Fibroblast of villous mesenchyme (primary cell): ENCODE results near the gene SIK3. TPM values are rescaled to one million over a fixed set of nuclear protein-coding genes. Genes with fewer than 3 reads are reported as not detected.
A peak's percentile ranks its signal among the peaks of the same experiment; 100 is the strongest.
"Not testable (repeated sequence)": the region's sequence is repeated elsewhere in the genome, so short reads cannot be mapped to it uniquely, and the experiment has no call there.

Experiments used
- DNase-seq: peaks from one replicate; pipeline ENCODE4 v3.0.0-alpha.2; 2010; ENCODE audit warnings: low read depth
- H3K4me3 ChIP-seq: 2 replicates; pipeline ENCODE4 v1.5.1; 2011; ENCODE audit warnings: low read depth, mild to moderate bottlenecking, low read length
- total RNA-seq: library from RNA; depleted of rRNA; stranded (reverse); fragments of >200 nt; gene quantifications from 2 replicates; pipeline ENCODE4 v1.2.3, GENCODE V29; 2012
- TF ChIP-seq, protein P1 (sequence below): IDR thresholded peaks from 2 replicates; pipeline ENCODE4 v1.5.1; 2012; ENCODE audit warnings: low read depth, mild to moderate bottlenecking, low read length; ENCODE audit not compliant: insufficient read depth

The SIK3 gene
- total RNA-seq, 1 donor: 14.2 TPM

DNA sequence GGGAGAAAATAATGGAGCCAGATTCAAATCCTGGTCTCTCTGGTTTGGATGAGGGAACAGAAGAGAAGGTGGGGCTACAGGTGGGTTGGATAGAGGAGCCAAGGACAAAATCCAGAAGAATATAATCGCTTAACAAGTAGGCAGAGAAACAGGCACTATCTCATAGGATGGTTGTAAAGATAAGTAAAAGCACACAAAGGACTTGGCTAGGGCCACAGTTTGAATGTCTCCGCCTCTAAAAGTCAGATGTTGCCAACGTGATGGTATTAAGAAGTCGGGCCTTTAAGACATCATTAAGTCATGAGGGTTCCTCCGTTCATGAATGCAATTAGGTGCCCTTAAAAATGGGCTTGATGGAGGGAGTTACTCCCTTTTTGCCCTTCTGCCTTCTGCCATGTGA is 42.8 kb downstream of the SIK3 start:
- TF ChIP-seq, protein P1, sequence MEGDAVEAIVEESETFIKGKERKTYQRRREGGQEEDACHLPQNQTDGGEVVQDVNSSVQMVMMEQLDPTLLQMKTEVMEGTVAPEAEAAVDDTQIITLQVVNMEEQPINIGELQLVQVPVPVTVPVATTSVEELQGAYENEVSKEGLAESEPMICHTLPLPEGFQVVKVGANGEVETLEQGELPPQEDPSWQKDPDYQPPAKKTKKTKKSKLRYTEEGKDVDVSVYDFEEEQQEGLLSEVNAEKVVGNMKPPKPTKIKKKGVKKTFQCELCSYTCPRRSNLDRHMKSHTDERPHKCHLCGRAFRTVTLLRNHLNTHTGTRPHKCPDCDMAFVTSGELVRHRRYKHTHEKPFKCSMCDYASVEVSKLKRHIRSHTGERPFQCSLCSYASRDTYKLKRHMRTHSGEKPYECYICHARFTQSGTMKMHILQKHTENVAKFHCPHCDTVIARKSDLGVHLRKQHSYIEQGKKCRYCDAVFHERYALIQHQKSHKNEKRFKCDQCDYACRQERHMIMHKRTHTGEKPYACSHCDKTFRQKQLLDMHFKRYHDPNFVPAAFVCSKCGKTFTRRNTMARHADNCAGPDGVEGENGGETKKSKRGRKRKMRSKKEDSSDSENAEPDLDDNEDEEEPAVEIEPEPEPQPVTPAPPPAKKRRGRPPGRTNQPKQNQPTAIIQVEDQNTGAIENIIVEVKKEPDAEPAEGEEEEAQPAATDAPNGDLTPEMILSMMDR: no peak
- DNase-seq: no peak
- H3K4me3 ChIP-seq: no peak overlapping the region

DNA sequence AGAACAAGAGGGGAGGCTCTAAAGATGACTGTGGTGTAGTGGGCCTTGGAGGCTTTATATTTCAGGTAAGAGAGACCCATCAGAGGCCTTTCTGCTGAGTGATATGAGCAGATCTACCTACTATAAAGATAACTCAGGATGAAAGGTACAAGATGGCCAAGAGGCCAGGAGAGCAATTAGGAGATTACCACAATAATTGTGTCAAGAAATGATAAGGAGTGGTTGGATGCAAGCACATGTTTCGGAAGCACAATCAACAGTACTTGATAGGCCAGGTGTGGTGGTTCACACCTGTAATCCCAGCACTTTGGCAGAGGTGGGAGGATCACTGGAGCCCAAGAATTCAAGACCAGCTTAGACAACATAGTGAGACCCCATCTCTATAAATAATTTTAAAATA is 43.8 kb downstream of the SIK3 start:
- no peak overlapping the region for H3K4me3 ChIP-seq
- TF ChIP-seq, protein P1: no peak
- no peak for DNase-seq

DNA sequence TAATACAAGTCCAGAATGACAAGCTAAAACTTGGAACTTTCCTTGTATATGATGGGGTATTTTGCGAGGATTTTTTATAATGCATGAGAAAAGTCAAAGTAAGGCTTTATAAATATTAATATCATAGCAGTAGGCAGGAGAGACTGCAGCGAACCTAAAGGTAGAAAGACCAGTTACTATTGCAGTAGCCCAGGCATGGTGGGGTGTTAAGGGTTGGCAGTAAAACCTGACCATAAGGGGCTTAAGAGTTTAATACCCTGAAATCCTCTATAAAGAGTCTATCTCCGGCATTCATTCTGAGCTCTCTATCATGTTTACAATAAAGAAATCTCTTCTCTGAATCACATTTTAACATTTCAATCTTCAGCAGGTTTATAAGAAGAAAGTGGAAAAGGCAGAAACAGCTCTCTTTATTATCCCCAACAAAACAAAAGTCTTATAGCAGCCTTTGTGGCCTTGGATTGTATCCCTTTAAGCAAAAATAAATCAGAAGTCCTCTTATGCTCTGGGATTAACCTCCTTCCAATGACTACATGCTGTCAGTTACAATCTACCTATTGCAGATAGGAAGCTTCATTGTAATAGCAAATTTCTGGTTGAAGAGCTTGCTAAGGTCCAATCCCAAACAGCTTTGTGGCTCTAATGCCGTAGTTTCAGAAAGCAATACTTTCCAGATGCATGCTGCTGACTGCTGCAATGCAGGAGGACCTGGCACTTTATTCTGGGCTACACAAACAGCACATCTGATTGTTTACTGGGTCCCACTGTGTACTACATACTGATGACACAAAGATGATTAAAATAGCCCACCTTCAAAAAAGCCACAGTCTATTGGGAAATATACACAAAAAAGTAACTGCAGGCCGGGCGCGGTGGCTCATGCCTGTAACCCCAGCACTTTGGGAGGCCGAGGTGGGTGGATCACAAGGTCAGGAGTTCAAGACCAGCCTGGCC is 45.8 kb downstream of the SIK3 start:
- TF ChIP-seq, protein P1: no peak
- H3K4me3 ChIP-seq: no peak overlapping the region
- peak; percentile 36 for DNase-seq

DNA sequence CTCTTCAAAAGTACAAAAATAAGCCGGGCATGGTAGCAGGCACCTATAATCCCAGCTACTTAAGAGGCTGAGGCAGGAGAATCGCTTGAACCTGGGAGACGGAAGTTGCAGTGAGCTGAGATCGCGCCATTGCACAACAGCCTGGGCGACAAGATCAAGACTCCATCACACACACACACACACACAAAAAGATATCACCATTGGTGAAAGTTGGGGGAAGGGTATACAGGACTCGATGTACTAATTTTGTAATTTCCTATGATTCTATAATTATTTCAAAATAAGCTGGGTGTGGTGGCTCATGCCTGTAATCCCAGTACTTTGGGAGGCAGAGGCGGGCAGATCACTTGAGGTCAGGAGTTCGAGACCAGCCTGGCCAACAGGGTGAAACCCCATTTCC is 48.1 kb downstream of the SIK3 start:
- not testable (repeated sequence) for DNase-seq, H3K4me3 ChIP-seq

DNA sequence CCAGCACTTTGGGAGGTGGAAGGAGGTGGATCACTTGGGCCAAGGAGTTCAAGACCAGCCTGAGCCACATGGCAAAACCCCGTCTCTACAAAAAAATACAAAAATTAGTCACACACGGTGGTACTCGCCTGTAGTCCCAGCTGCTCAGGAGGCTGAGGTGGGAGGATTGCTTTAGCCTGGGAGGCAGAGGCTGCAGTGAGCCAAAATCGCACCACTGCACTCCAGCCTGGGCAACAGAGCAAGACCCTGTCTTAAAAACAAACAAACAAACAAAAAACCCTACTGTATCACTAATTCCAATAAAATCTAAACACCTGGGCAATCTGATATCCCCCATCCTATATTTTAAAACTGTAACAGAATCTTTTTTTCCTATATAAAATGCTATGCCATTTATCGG is 51.6 kb downstream of the SIK3 start:
- not testable (repeated sequence) for DNase-seq, H3K4me3 ChIP-seq

DNA sequence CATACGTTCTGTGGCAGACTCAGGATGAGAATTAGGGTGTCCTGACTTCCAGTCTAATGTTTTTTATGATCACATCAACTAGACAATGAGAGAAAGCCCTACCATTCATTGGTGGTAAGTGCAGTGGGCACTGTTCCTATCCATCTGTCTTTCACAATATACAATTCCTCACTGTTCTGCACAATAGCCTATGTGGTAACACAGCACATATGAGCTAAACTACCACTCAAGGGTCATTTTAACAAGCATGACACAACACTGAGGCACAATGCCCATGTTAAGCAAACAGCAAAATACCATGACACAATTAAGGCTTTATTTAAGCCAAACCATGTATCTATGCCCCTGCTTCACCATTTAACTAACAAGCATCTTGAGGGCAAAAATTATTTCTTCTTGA is 52.3 kb downstream of the SIK3 start:
- TF ChIP-seq, protein P1: no peak
- DNase-seq: peak; percentile 18
- H3K4me3 ChIP-seq: no peak overlapping the region

DNA sequence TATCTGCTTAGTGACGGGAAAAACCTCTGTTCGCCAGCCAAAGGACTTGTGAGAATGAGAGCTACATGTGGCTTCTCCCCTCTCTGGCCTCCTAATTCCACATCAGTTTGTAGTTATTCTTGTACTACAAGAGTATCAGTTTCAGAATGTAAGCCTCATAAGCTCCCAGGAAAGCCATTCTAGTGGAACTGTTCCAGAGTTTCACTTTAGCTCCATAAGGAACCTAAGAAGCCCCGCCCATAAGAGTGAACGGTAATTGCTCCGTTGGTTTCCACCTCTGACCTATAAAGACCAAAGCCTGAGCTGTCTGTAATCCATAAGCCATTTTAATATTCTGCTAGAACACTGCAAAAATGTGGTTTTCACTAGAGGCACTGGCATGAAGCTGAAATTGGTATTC is 53.0 kb downstream of the SIK3 start:
- TF ChIP-seq, protein P1: no peak

More for the DNA sequence above, 53.0 kb downstream of the SIK3 start:
- H3K4me3 ChIP-seq: no peak overlapping the region
- DNase-seq: peak; percentile 70
